ENCODE data around the gene STAC3. TPM values are rescaled to one million over a fixed set of nuclear protein-coding genes. Genes with fewer than 3 reads are reported as not detected.
"Not testable (repeated sequence)": the region's sequence is repeated elsewhere in the genome, so short reads cannot be mapped to it uniquely, and the experiment has no call there.

The STAC3 gene
- total and polyA plus RNA-seq, 5 donors from 2014 or later = 0.10 to 2.6 (median 0.35) TPM; not detected in 1

GRCh38 chr12:57276233-57276632, 25.2 kb upstream of the STAC3 start:
- not testable (repeated sequence) for DNase-seq; H3K9me3 Mint-ChIP-seq; ATAC-seq (ENCODE audit: low read depth in 2 of 2); H3K27ac ChIP-seq (ENCODE audit: insufficient read depth, low read length, poor library complexity, severe bottlenecking); H3K4me3 ChIP-seq (ENCODE audit: low read depth, low read length); H3K27me3 Mint-ChIP-seq; H3K4me3 Mint-ChIP-seq; H3K9me3 ChIP-seq (ENCODE audit: control insufficient read depth in 2 of 2, low read length in 2 of 2); H3K27me3 ChIP-seq (ENCODE audit: control insufficient read depth, insufficient read depth, low read length); H3K27ac Mint-ChIP-seq
- Histone ChIP-seq H3K36me3 (ENCODE audit: control insufficient read depth, insufficient read depth, low read length) (peaks cover 63% of the 10 kb centered on the region), H3K4me1 (ENCODE audit: control insufficient read depth, insufficient read depth, low read length, poor library complexity, severe bottlenecking) (peaks cover 13% of the 10 kb centered on the region)
- Mint-ChIP-seq H3K36me3 (peaks cover 60% of the 10 kb centered on the region), H3K4me1 (peaks cover 9 to 23% (median 21%) of the 10 kb centered on the region in 4 donors)

DNA sequence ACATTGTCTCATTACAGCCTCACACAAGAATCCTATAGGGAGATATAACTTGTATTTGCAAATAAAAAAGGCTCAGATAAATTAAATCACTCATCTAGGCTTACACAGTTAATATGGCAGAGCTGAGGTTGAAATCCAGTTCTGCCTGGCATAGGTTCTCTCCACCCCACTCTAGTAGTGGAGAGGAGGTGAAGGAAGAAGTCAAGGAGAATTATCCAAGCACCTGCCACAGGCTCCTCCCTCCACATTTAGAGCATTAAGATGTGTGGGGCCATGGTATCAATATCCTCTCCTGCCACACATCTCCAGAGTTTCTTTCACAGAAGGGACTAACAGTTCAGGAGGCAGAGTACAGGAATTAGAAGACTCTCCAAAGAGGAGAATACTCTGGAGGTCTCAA, 22.5 kb upstream of the STAC3 start:
- Mint-ChIP-seq H3K4me3 (no peak overlapping the region), H3K27me3 (no peaks in the 10 kb centered on the region), H3K36me3 (peaks cover 68% of the 10 kb centered on the region), H3K9me3 (peaks cover 0 to 2% (median 0%) of the 10 kb centered on the region in 7 donors), H3K4me1 (peaks cover 0 to 9% (median 2%) of the 10 kb centered on the region in 4 donors), H3K27ac (no peak overlapping the region)
- no peak overlapping the region for H3K27ac ChIP-seq (ENCODE audit: insufficient read depth, low read length, poor library complexity, severe bottlenecking)
- ATAC-seq (ENCODE audit: low read depth in 2 of 2) = no peak
- H3K4me3 ChIP-seq (ENCODE audit: low read depth, low read length) = no peak overlapping the region
- H3K27me3 ChIP-seq (ENCODE audit: control insufficient read depth, insufficient read depth, low read length) = no peaks in the 10 kb centered on the region
- no peaks in the 10 kb centered on the region for H3K9me3 ChIP-seq (ENCODE audit: control insufficient read depth in 2 of 2, low read length in 2 of 2)
- no peaks in the 10 kb centered on the region for H3K4me1 ChIP-seq (ENCODE audit: control insufficient read depth, insufficient read depth, low read length, poor library complexity, severe bottlenecking)
- no peak for DNase-seq
- peaks cover 71% of the 10 kb centered on the region for H3K36me3 ChIP-seq (ENCODE audit: control insufficient read depth, insufficient read depth, low read length)

- peaks cover 0 to 9% (median 0%) of the 10 kb centered on the region in 4 donors for H3K4me1 Mint-ChIP-seq
- Histone ChIP-seq H3K4me1 (ENCODE audit: control insufficient read depth, insufficient read depth, low read length, poor library complexity, severe bottlenecking) (no peaks in the 10 kb centered on the region), H3K27ac (ENCODE audit: insufficient read depth, low read length, poor library complexity, severe bottlenecking) (no peak overlapping the region), H3K36me3 (ENCODE audit: control insufficient read depth, insufficient read depth, low read length) (peaks cover 71% of the 10 kb centered on the region), H3K27me3 (ENCODE audit: control insufficient read depth, insufficient read depth, low read length) (no peaks in the 10 kb centered on the region), H3K4me3 (ENCODE audit: low read depth, low read length) (no peak overlapping the region), H3K9me3 (ENCODE audit: control insufficient read depth in 2 of 2, low read length in 2 of 2) (no peaks in the 10 kb centered on the region)
- ATAC-seq (ENCODE audit: low read depth in 2 of 2) (no peak), DNase-seq (no peak)
- no peaks in the 10 kb centered on the region for H3K27me3 Mint-ChIP-seq
- H3K27ac Mint-ChIP-seq = peak overlapping the region in 2 of 3 donors; percentile 20 to 56
- no peak overlapping the region for H3K4me3 Mint-ChIP-seq
- H3K9me3 Mint-ChIP-seq = peaks cover 0 to 2% (median 0%) of the 10 kb centered on the region in 7 donors
- H3K36me3 Mint-ChIP-seq = peaks cover 66% of the 10 kb centered on the region
Observed at GRCh38 chr12:57272337-57273151, 21.6 kb upstream of the STAC3 start.

DNA sequence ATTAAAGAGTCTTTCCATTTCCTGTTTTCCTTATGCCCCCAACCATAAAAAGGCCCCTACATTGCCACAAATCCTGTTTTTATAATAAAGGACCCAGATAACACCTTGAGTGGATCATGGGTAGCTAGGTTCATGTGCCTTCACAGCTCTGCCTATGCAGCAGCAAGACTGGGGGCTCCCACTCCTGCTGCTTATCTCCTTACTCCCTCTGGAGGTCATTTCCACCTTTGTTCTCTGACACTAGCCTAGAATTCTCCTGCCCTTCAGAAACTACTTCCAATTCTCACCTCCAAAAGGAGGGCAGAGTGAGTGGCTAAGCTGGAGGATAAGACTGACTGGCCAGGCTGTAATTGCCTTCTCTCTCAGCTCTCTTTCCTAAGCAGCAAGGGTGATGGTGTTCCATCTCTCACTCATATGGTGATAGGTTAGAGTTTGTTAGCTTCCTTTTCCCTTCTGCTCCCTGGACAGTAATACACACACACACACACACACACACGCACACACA, 20.0 kb upstream of the STAC3 start:
- Histone ChIP-seq H3K4me3 (ENCODE audit: low read depth, low read length) (no peak overlapping the region), H3K27ac (ENCODE audit: insufficient read depth, low read length, poor library complexity, severe bottlenecking) (no peak overlapping the region), H3K27me3 (ENCODE audit: control insufficient read depth, insufficient read depth, low read length) (no peaks in the 10 kb centered on the region), H3K9me3 (ENCODE audit: control insufficient read depth in 2 of 2, low read length in 2 of 2) (no peaks in the 10 kb centered on the region), H3K4me1 (ENCODE audit: control insufficient read depth, insufficient read depth, low read length, poor library complexity, severe bottlenecking) (no peaks in the 10 kb centered on the region), H3K36me3 (ENCODE audit: control insufficient read depth, insufficient read depth, low read length) (peaks cover 70% of the 10 kb centered on the region)
- Mint-ChIP-seq H3K4me1 (peaks cover 0 to 9% (median 0%) of the 10 kb centered on the region in 4 donors), H3K36me3 (peaks cover 62% of the 10 kb centered on the region), H3K27me3 (no peaks in the 10 kb centered on the region), H3K9me3 (peaks cover 0 to 2% (median 0%) of the 10 kb centered on the region in 7 donors), H3K4me3 (no peak overlapping the region), H3K27ac (peak overlapping the region in 2 of 3 donors; percentile 59 to 90)
- no peak for ATAC-seq (ENCODE audit: low read depth in 2 of 2)
- no peak for DNase-seq

DNA sequence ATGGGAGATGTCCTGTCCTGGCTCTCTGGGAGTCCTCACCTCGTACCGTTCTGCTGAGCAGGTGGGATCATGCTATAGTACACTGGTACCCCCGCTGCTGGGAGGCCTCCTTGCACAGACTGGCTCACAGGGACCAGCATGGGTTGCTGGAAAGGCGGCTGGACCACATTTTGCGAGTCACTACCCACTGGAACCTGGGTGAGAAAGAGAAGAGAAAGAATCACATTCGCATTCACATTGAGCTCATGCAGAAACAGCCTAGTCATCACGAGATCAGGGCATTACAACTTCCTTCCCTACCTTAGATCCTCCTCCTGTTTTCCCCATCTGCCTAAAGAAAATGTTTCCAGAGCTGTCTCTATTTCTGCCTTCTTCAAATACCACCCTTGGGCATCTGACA, 17.3 kb upstream of the STAC3 start:
- H3K36me3 ChIP-seq (ENCODE audit: control insufficient read depth, insufficient read depth, low read length) = peaks cover 69% of the 10 kb centered on the region

DNA sequence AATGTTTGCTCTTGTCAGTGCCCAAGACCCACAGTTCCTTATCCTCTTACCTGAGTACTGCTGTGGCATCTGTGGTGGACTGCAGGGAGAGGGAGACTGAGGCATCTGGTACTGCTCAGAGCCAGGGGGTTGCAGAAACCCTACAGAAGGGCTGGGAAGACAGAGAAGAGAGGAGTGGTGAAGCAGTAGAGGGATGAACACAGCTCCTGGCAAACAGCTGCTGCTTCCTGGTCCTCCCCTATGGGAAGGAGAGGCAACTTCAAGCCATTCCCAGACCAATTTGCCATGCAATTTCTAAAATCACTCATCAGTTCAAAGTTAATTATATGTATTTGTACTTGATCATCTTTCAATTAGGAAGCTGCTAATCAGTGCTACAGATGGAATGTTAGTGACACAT, 15.7 kb upstream of the STAC3 start:
- peak overlapping the region; percentile 8 for H3K27ac ChIP-seq (ENCODE audit: insufficient read depth, low read length, poor library complexity, severe bottlenecking)
- Mint-ChIP-seq H3K27me3 (no peaks in the 10 kb centered on the region), H3K9me3 (peaks cover 0 to 2% (median 0%) of the 10 kb centered on the region in 7 donors), H3K36me3 (peaks cover 51% of the 10 kb centered on the region), H3K4me3 (no peak overlapping the region), H3K4me1 (peaks cover 0 to 10% (median 6%) of the 10 kb centered on the region in 4 donors), H3K27ac (peak overlapping the region in 2 of 3 donors; percentile 48 to 76)
- no peaks in the 10 kb centered on the region for H3K9me3 ChIP-seq (ENCODE audit: control insufficient read depth in 2 of 2, low read length in 2 of 2)
- no peaks in the 10 kb centered on the region for H3K27me3 ChIP-seq (ENCODE audit: control insufficient read depth, insufficient read depth, low read length)
- ATAC-seq (ENCODE audit: low read depth in 2 of 2) = no peak
- H3K36me3 ChIP-seq (ENCODE audit: control insufficient read depth, insufficient read depth, low read length) = peaks cover 57% of the 10 kb centered on the region
- no peaks in the 10 kb centered on the region for H3K4me1 ChIP-seq (ENCODE audit: control insufficient read depth, insufficient read depth, low read length, poor library complexity, severe bottlenecking)
- no peak overlapping the region for H3K4me3 ChIP-seq (ENCODE audit: low read depth, low read length)
- DNase-seq = no peak

More for the DNA sequence above, 17.3 kb upstream of the STAC3 start:
- Mint-ChIP-seq H3K9me3 (peaks cover 0 to 2% (median 0%) of the 10 kb centered on the region in 7 donors), H3K4me3 (no peak overlapping the region), H3K27me3 (no peaks in the 10 kb centered on the region), H3K4me1 (peaks cover 0 to 10% (median 5%) of the 10 kb centered on the region in 4 donors), H3K27ac (peak overlapping the region in 2 of 3 donors; percentile 34 to 65), H3K36me3 (peaks cover 49% of the 10 kb centered on the region)
- DNase-seq = no peak
- Histone ChIP-seq H3K27ac (ENCODE audit: insufficient read depth, low read length, poor library complexity, severe bottlenecking) (no peak overlapping the region), H3K9me3 (ENCODE audit: control insufficient read depth in 2 of 2, low read length in 2 of 2) (no peaks in the 10 kb centered on the region), H3K4me1 (ENCODE audit: control insufficient read depth, insufficient read depth, low read length, poor library complexity, severe bottlenecking) (no peaks in the 10 kb centered on the region), H3K27me3 (ENCODE audit: control insufficient read depth, insufficient read depth, low read length) (no peaks in the 10 kb centered on the region), H3K4me3 (ENCODE audit: low read depth, low read length) (no peak overlapping the region)
- no peak for ATAC-seq (ENCODE audit: low read depth in 2 of 2)

GRCh38 chr12:57263096-57263495, 12.1 kb upstream of the STAC3 start:
- DNase-seq (no peak), ATAC-seq (ENCODE audit: low read depth in 2 of 2) (no peak)
- Mint-ChIP-seq H3K9me3 (peaks cover 0 to 1% (median 0%) of the 10 kb centered on the region in 7 donors), H3K4me1 (peaks cover 0 to 7% (median 4%) of the 10 kb centered on the region in 4 donors), H3K27me3 (no peaks in the 10 kb centered on the region), H3K36me3 (peaks cover 38% of the 10 kb centered on the region), H3K4me3 (no peak overlapping the region), H3K27ac (peak overlapping the region in 1 of 3 donors; percentile 29)
- Histone ChIP-seq H3K27me3 (ENCODE audit: control insufficient read depth, insufficient read depth, low read length) (no peaks in the 10 kb centered on the region), H3K9me3 (ENCODE audit: control insufficient read depth in 2 of 2, low read length in 2 of 2) (no peaks in the 10 kb centered on the region), H3K4me3 (ENCODE audit: low read depth, low read length) (no peak overlapping the region), H3K36me3 (ENCODE audit: control insufficient read depth, insufficient read depth, low read length) (peaks cover 57% of the 10 kb centered on the region), H3K4me1 (ENCODE audit: control insufficient read depth, insufficient read depth, low read length, poor library complexity, severe bottlenecking) (no peaks in the 10 kb centered on the region), H3K27ac (ENCODE audit: insufficient read depth, low read length, poor library complexity, severe bottlenecking) (no peak overlapping the region)

Measured in CD4-positive, CD25-positive, alpha-beta regulatory T cell (primary cell).